ENCODE measurements around the gene OR5T2.

DNA sequence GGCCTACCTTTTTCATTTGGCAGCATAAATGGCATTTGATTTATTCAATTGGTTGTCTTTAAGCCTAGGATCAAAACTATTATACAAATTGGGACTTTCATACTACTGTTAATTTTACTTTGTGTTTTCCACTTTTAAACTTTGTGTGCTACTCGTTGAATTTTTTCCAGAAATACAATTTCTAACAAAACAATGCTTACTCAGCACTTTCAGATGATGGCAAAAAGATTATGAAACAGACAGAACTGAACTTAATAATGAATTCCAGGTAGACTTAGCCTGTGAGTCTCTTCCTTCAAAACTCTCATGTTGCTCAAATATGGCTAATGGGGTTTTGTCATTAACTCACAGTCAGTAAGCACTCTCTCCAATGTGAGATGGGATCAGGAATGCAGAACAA lies 26.3 kb downstream of the OR5T2 start:
- TF ChIP-seq, protein P1, sequence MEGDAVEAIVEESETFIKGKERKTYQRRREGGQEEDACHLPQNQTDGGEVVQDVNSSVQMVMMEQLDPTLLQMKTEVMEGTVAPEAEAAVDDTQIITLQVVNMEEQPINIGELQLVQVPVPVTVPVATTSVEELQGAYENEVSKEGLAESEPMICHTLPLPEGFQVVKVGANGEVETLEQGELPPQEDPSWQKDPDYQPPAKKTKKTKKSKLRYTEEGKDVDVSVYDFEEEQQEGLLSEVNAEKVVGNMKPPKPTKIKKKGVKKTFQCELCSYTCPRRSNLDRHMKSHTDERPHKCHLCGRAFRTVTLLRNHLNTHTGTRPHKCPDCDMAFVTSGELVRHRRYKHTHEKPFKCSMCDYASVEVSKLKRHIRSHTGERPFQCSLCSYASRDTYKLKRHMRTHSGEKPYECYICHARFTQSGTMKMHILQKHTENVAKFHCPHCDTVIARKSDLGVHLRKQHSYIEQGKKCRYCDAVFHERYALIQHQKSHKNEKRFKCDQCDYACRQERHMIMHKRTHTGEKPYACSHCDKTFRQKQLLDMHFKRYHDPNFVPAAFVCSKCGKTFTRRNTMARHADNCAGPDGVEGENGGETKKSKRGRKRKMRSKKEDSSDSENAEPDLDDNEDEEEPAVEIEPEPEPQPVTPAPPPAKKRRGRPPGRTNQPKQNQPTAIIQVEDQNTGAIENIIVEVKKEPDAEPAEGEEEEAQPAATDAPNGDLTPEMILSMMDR (IDR thresholded peaks at IDR 0.05): no peak
- TF ChIP-seq POLR2A (IDR thresholded peaks at IDR 0.05): no peak
